HEK293T (cell line): ENCODE data around the gene EFL1.
A peak's percentile ranks its signal among the peaks of the same experiment; 100 is the strongest.
"Not testable (repeated sequence)": the region's sequence is repeated elsewhere in the genome, so short reads cannot be mapped to it uniquely, and the experiment has no call there.

Experiments
- CTCF ChIA-PET: fragments of 350-600 bp; formaldehyde crosslinking; extraction: SDS; loops from one replicate; lab custom pipeline; 2021; ENCODE audit warnings: antibody characterized with exemption, inconsistent platforms; lab: Yijun Ruan, JAX
- POLR2A ChIA-PET: fragments of 350-600 bp; formaldehyde crosslinking; extraction: SDS; loops from one replicate; lab custom pipeline; 2020; ENCODE audit warnings: antibody characterized with exemption, inconsistent platforms; lab: Yijun Ruan, JAX
- DNase-seq: peaks from one replicate; pipeline ENCODE4 v3.0.0; 2012; ENCODE audit warnings: mixed read lengths; ENCODE audit errors: extremely low spot score
- ARNT ChIP-seq: fragments of 450-650 bp; IDR thresholded peaks from 2 replicates; pipeline ENCODE4 v1.6.1; 2017; ENCODE audit warnings: mild to moderate bottlenecking
- BHLHE40 ChIP-seq: fragments of 450-650 bp; IDR thresholded peaks from 2 replicates; pipeline ENCODE4 v1.6.1; 2016; ENCODE audit warnings: mild to moderate bottlenecking, moderate library complexity, borderline replicate concordance
- CTBP1 ChIP-seq: fragments of 450-650 bp; IDR thresholded peaks from 2 replicates; pipeline ENCODE4 v1.6.1; 2016; ENCODE audit warnings: borderline replicate concordance
- ELF4 ChIP-seq: fragments of 450-650 bp; IDR thresholded peaks from 2 replicates; pipeline ENCODE4 v1.6.1; 2017; ENCODE audit warnings: antibody characterized with exemption
- FOXA1 ChIP-seq: fragments of 450-650 bp; IDR thresholded peaks from 2 replicates; pipeline ENCODE4 v1.6.1; 2016; ENCODE audit warnings: mild to moderate bottlenecking
- FOXK2 ChIP-seq: fragments of 450-650 bp; IDR thresholded peaks from 2 replicates; pipeline ENCODE4 v1.6.1; 2016; ENCODE audit warnings: mild to moderate bottlenecking
- FOXM1 ChIP-seq: fragments of 450-650 bp; IDR thresholded peaks from 2 replicates; pipeline ENCODE4 v1.6.1; 2017; ENCODE audit warnings: mild to moderate bottlenecking, borderline replicate concordance
- HDGF ChIP-seq: fragments of 450-650 bp; IDR thresholded peaks from 2 replicates; pipeline ENCODE4 v1.6.1; 2017; ENCODE audit warnings: antibody characterized with exemption, borderline replicate concordance
- L3MBTL2 ChIP-seq: fragments of 450-650 bp; conservative IDR thresholded peaks from 2 replicates; pipeline ENCODE4 v1.6.1; 2016; ENCODE audit warnings: mild to moderate bottlenecking
- LEF1 ChIP-seq: fragments of 450-650 bp; IDR thresholded peaks from 2 replicates; pipeline ENCODE4 v1.6.1; 2017; ENCODE audit warnings: mild to moderate bottlenecking, borderline replicate concordance
- NFRKB ChIP-seq: fragments of 450-650 bp; IDR thresholded peaks from 2 replicates; pipeline ENCODE4 v1.6.1; 2016; ENCODE audit warnings: mild to moderate bottlenecking, moderate library complexity
- SP1 ChIP-seq: fragments of 450-650 bp; IDR thresholded peaks from 2 replicates; pipeline ENCODE4 v1.6.1; 2017
- SUZ12 ChIP-seq: fragments of 450-650 bp; IDR thresholded peaks from 2 replicates; pipeline ENCODE4 v1.6.1; 2016; ENCODE audit warnings: mild to moderate bottlenecking
- TARDBP ChIP-seq: fragments of 450-650 bp; IDR thresholded peaks from 2 replicates; pipeline ENCODE4 v1.6.1; 2016
- ZNF384 ChIP-seq: fragments of 450-650 bp; IDR thresholded peaks from 2 replicates; pipeline ENCODE4 v1.6.1; 2016
- TF ChIP-seq, protein P1 (sequence below): fragments of 450-650 bp; IDR thresholded peaks from 2 replicates; pipeline ENCODE4 v1.6.1; 2016

EFL1 gene

DNA sequence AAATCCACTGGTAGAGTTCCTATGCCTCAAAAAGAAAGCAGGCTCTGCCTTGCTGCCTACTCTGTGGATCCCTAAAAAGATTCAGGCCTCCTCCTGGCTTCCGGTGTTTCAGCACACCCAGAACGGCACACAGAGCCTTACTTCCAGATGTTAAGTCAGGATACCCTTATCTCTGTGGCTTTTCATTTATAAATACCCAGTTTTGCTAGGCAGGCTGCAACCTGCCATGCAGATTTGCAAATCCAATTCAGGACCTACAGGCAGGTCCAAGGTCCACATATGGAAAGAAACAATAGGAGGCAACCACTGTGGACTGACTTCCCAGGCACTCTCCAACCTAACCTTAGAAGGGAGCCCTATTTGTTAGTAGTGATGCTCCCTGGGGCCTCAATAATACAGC is 30.7 kb downstream of the EFL1 start:
- no peak for DNase-seq
- ChIA-PET POLR2A (no interaction called here), CTCF (no interaction called here)
- no peak for TF ChIP-seq HDGF
- no peak for TF ChIP-seq CTBP1
- no peak for TF ChIP-seq NFRKB
- TF ChIP-seq ELF4, result no peak
- TF ChIP-seq FOXM1, result no peak
- TF ChIP-seq BHLHE40, result no peak

DNA sequence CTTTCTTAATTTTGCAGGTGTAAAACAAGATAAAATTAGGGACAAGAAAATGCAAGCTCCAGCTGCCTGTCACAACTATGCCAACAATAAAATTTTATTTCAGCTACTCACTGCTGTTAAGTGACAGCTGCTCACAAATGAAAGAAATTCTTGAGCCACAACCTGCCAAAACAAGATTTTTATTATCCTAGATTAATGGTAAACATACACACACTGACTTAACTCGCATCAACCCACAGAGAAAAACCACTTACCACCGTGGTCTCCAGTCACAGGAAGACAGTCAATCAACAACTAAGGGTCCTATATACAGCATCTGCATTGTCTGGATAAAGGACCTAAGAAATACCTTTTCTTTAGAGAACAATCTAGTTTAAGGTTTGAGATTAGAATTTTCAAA is 31.3 kb downstream of the EFL1 start:
- POLR2A ChIA-PET, result no interaction called here

DNA sequence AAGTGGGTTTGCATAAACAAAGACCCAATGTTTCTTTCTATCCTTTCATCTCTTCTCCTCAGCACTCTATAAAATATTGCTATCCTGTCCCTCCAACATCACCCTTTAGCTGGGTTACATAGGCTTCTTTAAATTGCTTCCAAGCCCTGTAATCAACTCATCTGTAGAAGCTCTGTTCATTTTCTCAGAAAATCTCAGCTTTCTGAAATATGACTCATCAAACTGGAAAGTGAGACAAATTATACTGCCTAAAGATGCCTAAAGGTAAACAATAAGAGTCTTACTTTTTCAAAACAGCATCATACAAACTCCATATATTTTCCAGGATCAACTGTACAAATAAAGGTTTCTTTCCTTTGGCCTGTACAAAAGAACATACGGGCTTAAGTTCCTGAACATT is 33.8 kb downstream of the EFL1 start:
- CTCF ChIA-PET, result no interaction called here
- DNase-seq, result no peak
- POLR2A ChIA-PET, result no interaction called here
- no peak for TF ChIP-seq FOXA1
- TF ChIP-seq, protein P1, sequence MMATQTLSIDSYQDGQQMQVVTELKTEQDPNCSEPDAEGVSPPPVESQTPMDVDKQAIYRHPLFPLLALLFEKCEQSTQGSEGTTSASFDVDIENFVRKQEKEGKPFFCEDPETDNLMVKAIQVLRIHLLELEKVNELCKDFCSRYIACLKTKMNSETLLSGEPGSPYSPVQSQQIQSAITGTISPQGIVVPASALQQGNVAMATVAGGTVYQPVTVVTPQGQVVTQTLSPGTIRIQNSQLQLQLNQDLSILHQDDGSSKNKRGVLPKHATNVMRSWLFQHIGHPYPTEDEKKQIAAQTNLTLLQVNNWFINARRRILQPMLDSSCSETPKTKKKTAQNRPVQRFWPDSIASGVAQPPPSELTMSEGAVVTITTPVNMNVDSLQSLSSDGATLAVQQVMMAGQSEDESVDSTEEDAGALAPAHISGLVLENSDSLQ, result no peak
- TF ChIP-seq SP1, result no peak
- TF ChIP-seq HDGF, result no peak
- no peak for TF ChIP-seq FOXM1

More for the DNA sequence above, 31.3 kb downstream of the EFL1 start:
- CTCF ChIA-PET, result no interaction called here
- TF ChIP-seq ELF4 (no peak), HDGF (no peak), NFRKB (no peak), TARDBP (no peak), LEF1 (no peak), SP1 (no peak), FOXA1 (no peak), FOXK2 (no peak), FOXM1 (no peak), CTBP1 (no peak), SUZ12 (no peak), BHLHE40 (no peak), ARNT (no peak), ZNF384 (no peak), L3MBTL2 (no peak)
- TF ChIP-seq, protein P1, result no peak
- DNase-seq, result no peak

DNA sequence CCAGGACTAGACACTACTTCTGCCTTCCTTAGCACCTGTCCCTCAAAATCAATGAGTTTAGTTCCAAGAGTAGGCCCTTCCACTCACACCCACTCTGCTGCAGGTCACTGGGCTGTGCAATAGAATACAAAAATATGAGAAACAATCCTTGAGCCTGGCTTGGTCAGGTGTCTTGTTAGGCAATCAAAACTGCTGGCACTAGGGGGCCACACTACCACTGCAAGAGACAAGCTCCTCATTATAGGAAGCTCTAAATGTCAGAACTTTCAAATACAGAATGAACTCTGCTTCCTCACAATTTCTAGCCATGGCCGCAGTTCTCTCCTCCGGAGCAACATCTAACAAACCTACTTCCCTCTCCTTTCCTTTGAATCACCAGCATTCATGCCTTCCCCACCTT is 41.0 kb downstream of the EFL1 start:
- POLR2A ChIA-PET, result interaction anchor here (1.1 kb wide), 1 partner anchor 41 kb away, joined by 3 read pairs; the partner anchor contains the start of genes EFL1 and SAXO2
- DNase-seq, result peak; percentile 23
- CTCF ChIA-PET, result not testable (repeated sequence)

DNA sequence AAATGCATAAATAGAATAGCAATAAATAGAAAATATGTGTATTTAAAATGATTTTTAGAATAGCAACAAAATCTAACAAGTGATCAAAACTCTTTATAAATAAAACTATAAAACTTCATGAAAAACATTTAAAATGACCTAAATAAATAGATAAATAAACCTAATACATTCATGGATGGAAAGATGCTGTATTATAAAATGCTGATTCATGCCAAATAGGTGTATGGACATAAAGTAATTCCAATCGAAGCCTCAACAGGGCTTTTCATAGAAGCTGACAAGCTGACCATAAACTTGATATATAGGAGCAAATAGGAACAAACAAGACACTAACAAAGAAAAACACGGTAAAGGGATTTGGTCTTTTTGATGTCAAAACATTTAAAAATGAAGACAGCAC is 46.4 kb downstream of the EFL1 start:
- POLR2A ChIA-PET, CTCF ChIA-PET, DNase-seq: not testable (repeated sequence)

DNA sequence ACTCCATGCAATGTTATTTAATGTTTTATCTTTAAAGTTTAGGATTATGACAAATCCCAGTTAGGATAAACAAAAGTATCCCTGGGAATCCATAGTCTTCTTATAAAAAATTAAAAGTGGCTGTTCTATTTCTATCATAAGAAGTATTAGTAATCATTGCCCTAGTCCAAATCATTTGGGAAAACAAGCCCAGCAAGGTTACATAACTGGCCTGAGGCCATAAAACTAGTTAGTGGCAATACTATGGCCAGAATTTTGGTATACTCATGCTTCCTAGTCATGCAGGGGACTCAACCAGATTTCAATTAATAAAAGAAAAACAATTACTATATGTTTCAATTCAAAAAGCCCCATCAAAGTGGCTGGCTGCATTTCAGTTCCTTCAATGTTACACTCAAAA is 50.3 kb downstream of the EFL1 start:
- CTCF ChIA-PET, POLR2A ChIA-PET, DNase-seq: not testable (repeated sequence)

DNA sequence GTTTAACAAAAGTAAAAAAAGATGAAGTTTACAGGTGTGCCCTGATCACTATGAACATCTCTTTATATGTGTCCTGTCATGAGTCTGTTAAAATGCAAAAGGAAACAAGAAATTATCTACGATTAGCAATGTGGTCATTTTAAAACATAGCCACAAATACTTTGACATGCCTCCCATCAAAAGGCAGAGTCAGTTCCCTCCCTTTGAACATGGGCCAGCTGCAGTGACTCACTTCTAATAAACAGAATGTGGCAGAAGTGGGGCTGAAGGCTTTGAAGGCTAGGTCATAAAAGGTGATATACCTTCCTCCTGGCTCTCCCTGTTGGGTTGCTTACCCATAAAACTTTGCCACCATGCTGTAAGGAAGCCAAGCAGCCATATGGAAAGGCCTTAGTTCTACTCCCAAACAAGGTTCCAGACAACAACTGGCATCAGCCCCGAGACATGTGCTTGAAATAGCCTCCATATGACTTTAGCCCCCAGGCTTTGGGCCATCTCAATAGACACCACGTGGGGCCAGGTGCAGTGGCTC is 52.4 kb downstream of the EFL1 start:
- DNase-seq, POLR2A ChIA-PET, CTCF ChIA-PET: not testable (repeated sequence)

DNA sequence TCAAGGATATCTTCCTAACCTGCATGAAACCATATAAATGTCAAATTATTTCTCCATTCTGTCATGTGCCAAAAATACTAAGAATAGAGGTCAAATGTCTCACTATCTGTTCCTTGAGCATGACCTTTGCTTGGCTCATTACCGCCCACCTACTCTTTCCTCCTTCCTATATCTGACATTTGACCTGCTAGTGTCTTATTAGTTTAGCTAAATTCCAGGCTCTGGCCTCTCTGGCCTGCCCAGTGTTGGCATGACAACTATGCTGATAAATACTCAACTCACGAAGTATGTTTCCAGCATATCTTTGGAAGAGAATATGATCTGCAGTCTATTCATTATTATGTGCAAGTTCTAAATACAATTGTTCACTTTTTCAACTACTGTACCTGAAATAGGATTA is 58.0 kb downstream of the EFL1 start:
- CTCF ChIA-PET, DNase-seq, POLR2A ChIA-PET: not testable (repeated sequence)

DNA sequence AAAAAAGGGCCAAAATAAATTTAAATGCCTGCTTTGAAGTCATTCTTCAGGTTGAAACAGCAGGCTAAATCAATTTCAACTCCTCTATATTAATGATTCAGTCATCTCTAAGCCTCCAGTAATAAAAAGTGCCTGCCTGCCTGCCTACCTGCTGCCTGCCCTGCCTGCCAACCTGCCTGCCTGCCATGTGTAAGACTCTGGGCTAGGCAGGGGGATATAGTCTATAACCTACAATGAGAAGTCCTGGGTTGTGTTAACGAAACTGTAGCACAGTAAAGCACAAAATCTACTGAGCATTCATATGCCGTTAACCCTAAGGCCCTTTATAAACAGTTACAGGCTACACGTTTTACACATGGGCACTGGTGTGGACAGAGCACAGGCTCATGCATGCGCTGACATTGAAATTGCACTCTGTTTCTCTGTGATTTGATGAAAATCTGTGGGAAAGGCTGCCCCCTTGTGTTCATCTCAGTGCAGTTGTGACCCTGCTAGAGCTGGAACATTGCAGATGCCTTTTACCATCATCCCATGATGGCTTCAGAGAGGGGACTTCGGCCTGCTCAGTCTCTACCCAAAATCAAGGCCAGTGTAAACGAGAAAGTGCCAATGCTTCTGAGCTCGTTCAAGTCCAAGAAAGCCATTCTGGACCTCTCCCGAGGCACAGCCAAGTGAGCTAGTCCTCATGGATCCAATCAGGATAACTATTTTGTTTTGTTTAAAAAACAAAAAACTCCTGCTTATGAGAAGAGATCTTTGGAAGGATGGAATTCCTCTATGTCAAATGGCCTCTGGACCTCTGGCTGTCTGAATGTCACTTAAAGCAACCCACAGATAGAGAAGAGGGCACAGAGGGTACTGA is 64.6 kb downstream of the EFL1 start:
- POLR2A ChIA-PET, result no interaction called here
- peak; percentile 76 for DNase-seq
- CTCF ChIA-PET, result interaction anchor here (0.6 to 1.1 kb wide), 4 partner anchors 14 to 1475 kb away, joined by 3 to 5 read pairs (median 4); no protein-coding TSS in a partner anchor
- TF ChIP-seq HDGF, result no peak
- no peak for TF ChIP-seq ELF4
- TF ChIP-seq, protein P1, result no peak
- no peak for TF ChIP-seq ZNF384
- TF ChIP-seq FOXA1, result no peak
- TF ChIP-seq TARDBP, result no peak
- TF ChIP-seq ARNT, result no peak
- TF ChIP-seq FOXM1, result no peak
- TF ChIP-seq BHLHE40, result no peak
- no peak for TF ChIP-seq LEF1
- TF ChIP-seq FOXK2, result no peak
- no peak for TF ChIP-seq SP1
- no peak for TF ChIP-seq NFRKB
- no peak for TF ChIP-seq L3MBTL2
- TF ChIP-seq SUZ12, result no peak
- TF ChIP-seq CTBP1, result no peak
